ENCODE results near the gene TSPAN15. TPM values are rescaled to one million over a fixed set of nuclear protein-coding genes. Genes with fewer than 3 reads are reported as not detected.

TSPAN15 gene
- total and polyA plus RNA-seq, 12 donors = 5.0 to 18.2 (median 10.6) TPM

- 55 to 62% methylated on average over 2 of the region's 2 CpGs for WGBS, 2 donors
- ATAC-seq = peak in 6 of 8 donors; percentile 12 to 74 (median 25)
Observed at GRCh38 chr10:69464801-69465401, 13.6 kb downstream of the TSPAN15 start.

GRCh38 chr10:69465457-69466157 lies 14.3 kb downstream of the TSPAN15 start:
- DNase-seq = no peak
- H3K9me3 ChIP-seq = no peaks in the 10 kb centered on the region
- H3K4me3 ChIP-seq = no peak overlapping the region
- H3K4me1 ChIP-seq = peaks cover 4 to 98% (median 63%) of the 10 kb centered on the region in 9 donors
- intact Hi-C loops (cut with DNase I) = no loop called here
- H3K36me3 ChIP-seq = no peaks in the 10 kb centered on the region
- ATAC-seq = no peak
- TF ChIP-seq CTCF (IDR thresholded peaks at IDR 0.05) = no peak
- peak overlapping the region in 9 of 10 donors; percentile 55 to 93 (median 78) for H3K27ac ChIP-seq
- H3K27me3 ChIP-seq = no peaks in the 10 kb centered on the region
- WGBS, 2 donors = 79 to 89% methylated on average over 9 of the region's 9 CpGs

More at GRCh38 chr10:69464801-69465401, 13.6 kb downstream of the TSPAN15 start:
- Histone ChIP-seq H3K36me3 (no peaks in the 10 kb centered on the region), H3K4me1 (peaks cover 8 to 100% (median 70%) of the 10 kb centered on the region in 9 donors), H3K27ac (peak overlapping the region in 9 of 10 donors; percentile 55 to 93 (median 78)), H3K9me3 (no peaks in the 10 kb centered on the region), H3K4me3 (no peak overlapping the region), H3K27me3 (no peaks in the 10 kb centered on the region)
- TF ChIP-seq CTCF (IDR thresholded peaks at IDR 0.05) = no peak
- intact Hi-C loops (cut with DNase I) = no loop called here
- DNase-seq = no peak

- WGBS, 2 donors = 34 to 49% methylated on average over 5 of the region's 5 CpGs
- Histone ChIP-seq H3K9me3 (no peaks in the 10 kb centered on the region), H3K36me3 (no peaks in the 10 kb centered on the region), H3K4me1 (peaks cover 4 to 94% (median 57%) of the 10 kb centered on the region in 9 donors), H3K4me3 (no peak overlapping the region), H3K27ac (peak overlapping the region in 7 of 10 donors; percentile 36 to 93 (median 78)), H3K27me3 (no peaks in the 10 kb centered on the region)
- no peak for ATAC-seq
- intact Hi-C loops (cut with DNase I) = no loop called here
- DNase-seq = no peak
- TF ChIP-seq CTCF (IDR thresholded peaks at IDR 0.05) = no peak
Observed at GRCh38 chr10:69466158-69466490, 14.9 kb downstream of the TSPAN15 start.

- Histone ChIP-seq H3K27me3 (no peaks in the 10 kb centered on the region), H3K9me3 (no peaks in the 10 kb centered on the region), H3K4me1 (peaks cover 4 to 89% (median 57%) of the 10 kb centered on the region in 9 donors), H3K36me3 (no peaks in the 10 kb centered on the region), H3K27ac (peak overlapping the region in 7 of 10 donors; percentile 31 to 93 (median 78)), H3K4me3 (no peak overlapping the region)
- no peak for TF ChIP-seq CTCF (IDR thresholded peaks at IDR 0.05)
- no peak for ATAC-seq
- DNase-seq = no peak
- whole genome bisulfite sequencing, 2 donors = 53 to 71% methylated on average over 10 of the region's 10 CpGs
- intact Hi-C loops (cut with DNase I) = no loop called here
Observed at GRCh38 chr10:69466689-69467088, 15.4 kb downstream of the TSPAN15 start.

Measured in heart right ventricle (tissue), 16 donors.